MM.1S (cell line): ENCODE measurements around the gene PEAK1.

Experiments
- EZH2 ChIP-seq: fragments of 300-600 bp; sonication (generic); optimal IDR thresholded peaks from 2 replicates; pipeline ENCODE3; 2017; ENCODE audit warnings: low read depth, mild to moderate bottlenecking, antibody characterized with exemption, low read length, mixed read lengths
- TF ChIP-seq, protein P1 (sequence below): fragments of 300-600 bp; sonication (generic); IDR thresholded peaks from 2 replicates; pipeline ENCODE4 v1.5.1; 2016; ENCODE audit warnings: antibody characterized with exemption, low read length, mixed read lengths

DNA sequence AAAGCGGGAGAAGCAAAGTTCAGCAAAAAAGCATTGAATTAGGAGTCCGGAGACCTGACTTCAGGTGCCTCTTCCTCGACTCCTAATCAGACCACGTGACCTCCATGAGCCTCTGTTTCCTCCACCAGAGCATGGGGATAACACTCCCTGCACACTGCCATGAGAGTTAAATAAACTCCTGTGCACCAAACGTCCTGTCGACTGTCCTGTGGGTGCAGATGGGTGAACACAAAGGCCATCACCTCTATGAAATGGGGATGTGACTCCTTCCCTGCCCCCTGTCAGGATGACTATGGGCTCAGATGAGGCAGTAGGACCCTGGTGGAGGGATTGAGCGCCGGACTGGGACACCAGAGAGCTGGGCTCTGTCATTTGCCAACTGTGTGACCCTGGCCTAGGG lies 335.5 kb downstream of the PEAK1 start:
- TF ChIP-seq, protein P1, sequence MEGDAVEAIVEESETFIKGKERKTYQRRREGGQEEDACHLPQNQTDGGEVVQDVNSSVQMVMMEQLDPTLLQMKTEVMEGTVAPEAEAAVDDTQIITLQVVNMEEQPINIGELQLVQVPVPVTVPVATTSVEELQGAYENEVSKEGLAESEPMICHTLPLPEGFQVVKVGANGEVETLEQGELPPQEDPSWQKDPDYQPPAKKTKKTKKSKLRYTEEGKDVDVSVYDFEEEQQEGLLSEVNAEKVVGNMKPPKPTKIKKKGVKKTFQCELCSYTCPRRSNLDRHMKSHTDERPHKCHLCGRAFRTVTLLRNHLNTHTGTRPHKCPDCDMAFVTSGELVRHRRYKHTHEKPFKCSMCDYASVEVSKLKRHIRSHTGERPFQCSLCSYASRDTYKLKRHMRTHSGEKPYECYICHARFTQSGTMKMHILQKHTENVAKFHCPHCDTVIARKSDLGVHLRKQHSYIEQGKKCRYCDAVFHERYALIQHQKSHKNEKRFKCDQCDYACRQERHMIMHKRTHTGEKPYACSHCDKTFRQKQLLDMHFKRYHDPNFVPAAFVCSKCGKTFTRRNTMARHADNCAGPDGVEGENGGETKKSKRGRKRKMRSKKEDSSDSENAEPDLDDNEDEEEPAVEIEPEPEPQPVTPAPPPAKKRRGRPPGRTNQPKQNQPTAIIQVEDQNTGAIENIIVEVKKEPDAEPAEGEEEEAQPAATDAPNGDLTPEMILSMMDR: no peak
- TF ChIP-seq EZH2: no peak
